CD8-positive, alpha-beta memory T cell (primary cell): Measurements from ENCODE around the gene RBM34. TPM values are rescaled to one million over a fixed set of nuclear protein-coding genes. Genes with fewer than 3 reads are reported as not detected.
"Not testable (repeated sequence)": the region's sequence is repeated elsewhere in the genome, so short reads cannot be mapped to it uniquely, and the experiment has no call there.

Experiments
- CTCF ChIA-PET: fragments of 350-600 bp; sonication (Branson Sonifier 250); formaldehyde crosslinking; loops from one replicate; lab custom pipeline; 2021; ENCODE audit warnings: antibody characterized with exemption; lab: Charles Lee
- POLR2A ChIA-PET: fragments of 350-600 bp; sonication (Branson Sonifier 250); formaldehyde crosslinking; loops from one replicate; lab custom pipeline; 2021; ENCODE audit warnings: antibody characterized with exemption; lab: Charles Lee
- DNase-seq, 5 donors: peaks; one replicate each; pipeline versions ENCODE4 v3.0.0 to v3.0.0-alpha.2; 2020 to 2022; ENCODE audit warnings: mixed read lengths in 1 of 5
- H3K27ac ChIP-seq: one replicate; pipeline ENCODE4 v1.7.0; 2013; ENCODE audit warnings: low read depth, mild to moderate bottlenecking, low read length, moderate library complexity
- H3K27me3 ChIP-seq: 2 replicates; pipeline ENCODE4 v1.7.0; 2013; ENCODE audit warnings: low read length, mild to moderate bottlenecking; ENCODE audit not compliant: insufficient read depth, poor library complexity, severe bottlenecking
- H3K36me3 ChIP-seq: 2 replicates; pipeline ENCODE4 v1.7.0; 2013; ENCODE audit warnings: mild to moderate bottlenecking, low read length, moderate library complexity; ENCODE audit not compliant: insufficient read depth
- H3K4me1 ChIP-seq: 2 replicates; pipeline ENCODE4 v1.7.0; 2013; ENCODE audit warnings: mild to moderate bottlenecking, low read length, moderate library complexity; ENCODE audit not compliant: insufficient read depth
- H3K4me3 ChIP-seq: 2 replicates; pipeline ENCODE4 v1.7.0; 2013; ENCODE audit warnings: mild to moderate bottlenecking, low read length
- H3K9me3 ChIP-seq: 2 replicates; pipeline ENCODE4 v1.7.0; 2013; ENCODE audit warnings: mild to moderate bottlenecking, low read length
- H3K27ac Mint-ChIP-seq, 8 donors: one replicate each; pipeline ENCODE4 v1.8.0; 2020 to 2021; ENCODE audit warnings: mixed read lengths in 8 of 8, mild to moderate bottlenecking in 6 of 8, inconsistent platforms in 3 of 8, moderate library complexity in 3 of 8
- H3K27me3 Mint-ChIP-seq, 2 donors: one replicate each; pipeline ENCODE4 v1.8.0; 2020 to 2021; ENCODE audit warnings: mixed read lengths in 2 of 2, mild to moderate bottlenecking in 1 of 2, moderate library complexity in 1 of 2
- H3K36me3 Mint-ChIP-seq, 3 donors: one replicate each; pipeline ENCODE4 v1.8.0; 2020 to 2021; ENCODE audit warnings: mixed read lengths in 3 of 3, inconsistent platforms in 1 of 3, mild to moderate bottlenecking in 1 of 3
- H3K4me1 Mint-ChIP-seq, 3 donors: one replicate each; pipeline ENCODE4 v1.8.0; 2020 to 2021; ENCODE audit warnings: mixed read lengths in 3 of 3, inconsistent platforms in 1 of 3, mild to moderate bottlenecking in 1 of 3
- H3K4me3 Mint-ChIP-seq, 7 donors: one replicate each; pipeline ENCODE4 v1.8.0; 2020 to 2021; ENCODE audit warnings: mixed read lengths in 7 of 7, mild to moderate bottlenecking in 6 of 7, moderate library complexity in 4 of 7, inconsistent platforms in 2 of 7
- H3K9me3 Mint-ChIP-seq, 5 donors: one replicate each; pipeline ENCODE4 v1.8.0; 2020 to 2022; ENCODE audit warnings: mixed read lengths in 5 of 5, mild to moderate bottlenecking in 3 of 5, moderate library complexity in 2 of 5, inconsistent platforms in 1 of 5
- polyA plus RNA-seq: library from polyadenylated mRNA; unstranded; fragments of 300-500 nt; fragmentation: Illumina TruSeq; gene quantifications from one replicate; pipeline ENCODE4 v1.2.3, GENCODE V29; 2021
- total RNA-seq, 2 experiments: library from RNA; stranded (reverse); gene quantifications; one replicate each; pipeline ENCODE4 v1.2.3, GENCODE V29; 2021

Gene RBM34
- total and polyA plus RNA-seq, 3 experiments from 2014 or later: 78.6 to 130 (median 121) TPM

DNA sequence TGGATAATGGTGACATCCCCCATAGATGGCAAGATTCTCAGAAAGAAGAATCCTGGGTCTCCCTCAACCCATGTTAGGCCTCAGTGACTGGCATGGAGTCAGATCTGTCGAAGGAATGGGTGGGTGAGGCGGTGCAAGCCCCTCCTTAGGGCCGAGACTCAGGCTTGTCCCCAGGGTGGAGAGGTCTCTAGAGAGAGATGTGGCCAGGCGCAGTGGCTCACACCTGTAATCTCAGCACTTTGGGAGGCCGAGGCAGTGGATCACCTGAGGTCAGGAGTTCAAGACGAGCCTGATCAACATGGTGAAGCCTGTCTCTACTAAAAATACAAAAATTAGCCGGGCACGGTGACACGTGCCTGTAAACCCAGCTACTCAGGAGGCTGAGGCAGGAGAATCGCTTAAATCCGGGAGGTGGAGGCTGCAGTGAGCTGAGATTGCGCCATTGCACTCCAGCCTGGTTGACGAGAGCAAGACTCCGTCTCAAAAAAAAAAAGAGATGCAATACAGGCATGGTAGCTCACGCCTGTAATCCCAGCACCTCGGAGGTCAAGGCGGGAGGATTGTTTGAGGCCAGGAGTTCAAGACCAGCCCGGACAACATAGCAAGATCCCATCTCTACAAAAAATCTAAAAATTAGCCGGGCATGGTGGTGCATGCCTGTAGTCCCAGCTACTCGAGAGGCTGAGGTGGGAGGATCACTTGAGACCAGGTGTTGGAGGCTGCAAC, 69.6 kb downstream of the RBM34 start:
- POLR2A ChIA-PET: not testable (repeated sequence)

DNA sequence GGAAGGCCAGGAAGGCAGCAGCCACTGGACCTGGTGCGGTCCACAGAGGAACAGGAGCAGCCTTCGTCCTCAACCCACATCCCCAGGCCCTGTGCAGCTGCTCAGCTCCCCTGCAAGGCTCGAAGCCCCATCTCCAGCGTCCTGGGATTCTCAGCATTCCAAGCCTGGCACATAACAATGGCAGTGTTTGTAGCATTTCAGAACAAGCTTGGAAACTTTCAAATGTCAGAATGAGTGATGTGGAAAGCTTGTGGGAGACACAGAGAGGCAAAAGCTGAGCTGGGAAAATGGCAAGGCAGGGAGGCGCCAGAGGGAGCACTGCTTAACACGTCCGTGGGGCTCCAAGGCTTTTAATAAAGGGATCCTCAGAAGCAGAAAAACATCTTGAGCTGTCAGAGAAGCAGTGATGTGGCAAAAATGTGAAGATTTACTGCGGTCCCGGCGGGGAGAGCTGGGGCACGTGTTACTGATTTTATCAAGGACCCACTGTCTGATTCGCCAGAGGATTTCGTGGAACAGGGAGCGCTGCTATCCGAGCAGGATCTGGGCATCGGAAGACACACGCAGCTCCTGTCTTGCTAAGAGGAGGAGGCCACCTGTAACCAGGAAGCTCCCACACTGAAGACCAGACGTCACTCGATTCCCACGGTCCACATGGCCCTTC, 70.5 kb downstream of the RBM34 start:
- Mint-ChIP-seq H3K27ac (no peak overlapping the region), H3K9me3 (no peaks in the 10 kb centered on the region), H3K27me3 (peaks cover 3 to 6% of the 10 kb centered on the region in 2 donors), H3K4me3 (no peak overlapping the region), H3K4me1 (peaks cover 5 to 10% (median 7%) of the 10 kb centered on the region in 3 donors), H3K36me3 (peaks cover 0 to 5% (median 0%) of the 10 kb centered on the region in 3 donors)
- ChIA-PET POLR2A (no interaction called here), CTCF (interaction anchor here (0.7 to 1.4 kb wide), 2 partner anchors 591 to 593 kb away, joined by 4 to 5 read pairs; no protein-coding TSS in a partner anchor)
- no peaks in the 10 kb centered on the region for H3K27me3 ChIP-seq
- no peak overlapping the region for H3K27ac ChIP-seq
- no peaks in the 10 kb centered on the region for H3K4me1 ChIP-seq
- no peaks in the 10 kb centered on the region for H3K9me3 ChIP-seq
- H3K4me3 ChIP-seq: no peak overlapping the region
- DNase-seq: no peak
- no peaks in the 10 kb centered on the region for H3K36me3 ChIP-seq

More for the DNA sequence above, 69.6 kb downstream of the RBM34 start:
- H3K36me3 Mint-ChIP-seq, H3K4me3 ChIP-seq, H3K27me3 Mint-ChIP-seq, DNase-seq, H3K4me1 ChIP-seq, H3K36me3 ChIP-seq, H3K9me3 Mint-ChIP-seq, H3K27me3 ChIP-seq, H3K9me3 ChIP-seq, H3K4me3 Mint-ChIP-seq, H3K27ac ChIP-seq: not testable (repeated sequence)
- peak overlapping the region in 1 of 8 donors; percentile 9 for H3K27ac Mint-ChIP-seq
- H3K4me1 Mint-ChIP-seq: peaks cover 5 to 10% (median 7%) of the 10 kb centered on the region in 3 donors
- CTCF ChIA-PET: interaction anchor here (1.3 to 6.6 kb wide), 3 partner anchors 13 to 592 kb away, joined by 4 to 44 read pairs (median 4); no protein-coding TSS in a partner anchor

GRCh38 chr1:235088907-235089306, 72.1 kb downstream of the RBM34 start:
- peaks cover 6 to 11% (median 7%) of the 10 kb centered on the region in 3 donors for H3K4me1 Mint-ChIP-seq
- Histone ChIP-seq H3K4me1 (peaks cover 2% of the 10 kb centered on the region), H3K4me3 (no peak overlapping the region), H3K27me3 (no peaks in the 10 kb centered on the region), H3K27ac (no peak overlapping the region), H3K36me3 (no peaks in the 10 kb centered on the region), H3K9me3 (no peaks in the 10 kb centered on the region)
- ChIA-PET CTCF (interaction anchor here (0.9 to 1.0 kb wide), 2 partner anchors 16 to 326 kb away, joined by 3 read pairs; no protein-coding TSS in a partner anchor), POLR2A (interaction anchor here (0.5 kb wide), 1 partner anchor 66 kb away, joined by 3 read pairs; no protein-coding TSS in a partner anchor)
- H3K27me3 Mint-ChIP-seq: peaks cover 3% of the 10 kb centered on the region in 2 donors
- no peaks in the 10 kb centered on the region for H3K9me3 Mint-ChIP-seq
- peaks cover 0 to 4% (median 0%) of the 10 kb centered on the region in 3 donors for H3K36me3 Mint-ChIP-seq
- no peak for DNase-seq
- H3K4me3 Mint-ChIP-seq: no peak overlapping the region
- peak overlapping the region in 1 of 8 donors; percentile 50 for H3K27ac Mint-ChIP-seq

DNA sequence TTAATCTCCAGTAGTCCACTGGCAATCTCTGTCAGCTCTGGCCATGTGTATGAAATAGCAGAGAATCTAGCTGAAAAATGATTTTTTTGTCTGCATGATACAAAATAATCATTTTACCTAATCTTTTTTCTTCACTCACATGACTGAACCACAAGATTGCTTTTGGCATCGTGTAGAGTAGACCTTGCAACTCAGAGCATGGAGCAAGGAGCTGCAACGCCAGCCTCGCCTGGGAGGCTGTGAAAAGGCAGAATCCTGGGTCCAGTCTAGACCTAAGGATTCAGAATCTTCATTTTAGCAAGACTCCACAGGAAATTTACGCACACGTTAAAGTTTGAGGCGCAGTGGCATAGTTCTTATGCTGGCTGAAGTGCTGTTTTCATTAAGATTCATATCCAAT, 72.6 kb downstream of the RBM34 start:
- POLR2A ChIA-PET: interaction anchor here (0.5 kb wide), 1 partner anchor 67 kb away, joined by 3 read pairs; no protein-coding TSS in a partner anchor
- DNase-seq: no peak
- H3K4me3 ChIP-seq: no peak overlapping the region
- CTCF ChIA-PET: interaction anchor here (0.9 to 1.2 kb wide), 3 partner anchors 16 to 593 kb away, joined by 3 read pairs; no protein-coding TSS in a partner anchor
- H3K9me3 ChIP-seq: no peaks in the 10 kb centered on the region
- no peaks in the 10 kb centered on the region for H3K36me3 ChIP-seq
- no peak overlapping the region for H3K27ac ChIP-seq
- H3K27me3 ChIP-seq: no peaks in the 10 kb centered on the region
- Mint-ChIP-seq H3K27me3 (peaks cover 0 to 3% of the 10 kb centered on the region in 2 donors), H3K4me1 (peaks cover 7 to 12% (median 7%) of the 10 kb centered on the region in 3 donors), H3K4me3 (no peak overlapping the region), H3K27ac (peak overlapping the region in 1 of 8 donors; percentile 33), H3K9me3 (no peaks in the 10 kb centered on the region), H3K36me3 (no peaks in the 10 kb centered on the region)
- peaks cover 7% of the 10 kb centered on the region for H3K4me1 ChIP-seq

DNA sequence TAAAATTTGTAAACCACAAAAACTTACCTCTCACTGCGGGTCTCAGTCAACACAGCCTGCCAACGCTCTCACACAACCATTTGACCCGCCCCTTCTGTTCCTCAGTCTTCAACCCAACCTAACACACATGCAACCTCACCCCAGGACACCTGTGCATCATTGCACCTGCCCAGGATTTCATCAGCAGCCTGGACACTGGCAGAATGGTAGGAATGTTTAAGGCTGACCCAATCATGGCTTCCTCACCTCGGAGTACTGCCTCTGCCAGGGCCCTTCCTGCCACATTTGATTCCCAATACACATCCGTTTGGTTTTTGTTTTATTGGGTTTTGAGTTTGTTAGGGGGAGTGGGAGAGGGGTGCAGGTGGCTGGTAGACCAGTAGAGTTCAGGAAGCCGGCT, 73.1 kb downstream of the RBM34 start:
- Mint-ChIP-seq H3K4me1 (peaks cover 12 to 17% (median 12%) of the 10 kb centered on the region in 3 donors), H3K27me3 (peaks cover 0 to 3% of the 10 kb centered on the region in 2 donors), H3K36me3 (no peaks in the 10 kb centered on the region), H3K27ac (no peak overlapping the region), H3K9me3 (no peaks in the 10 kb centered on the region), H3K4me3 (no peak overlapping the region)
- CTCF ChIA-PET: interaction anchor here (1.2 kb wide), 1 partner anchor 592 kb away, joined by 3 read pairs; no protein-coding TSS in a partner anchor
- no peaks in the 10 kb centered on the region for H3K9me3 ChIP-seq
- H3K4me3 ChIP-seq: no peak overlapping the region
- DNase-seq: no peak
- H3K36me3 ChIP-seq: no peaks in the 10 kb centered on the region
- no peak overlapping the region for H3K27ac ChIP-seq
- POLR2A ChIA-PET: no interaction called here
- H3K4me1 ChIP-seq: peaks cover 11% of the 10 kb centered on the region
- no peaks in the 10 kb centered on the region for H3K27me3 ChIP-seq

DNA sequence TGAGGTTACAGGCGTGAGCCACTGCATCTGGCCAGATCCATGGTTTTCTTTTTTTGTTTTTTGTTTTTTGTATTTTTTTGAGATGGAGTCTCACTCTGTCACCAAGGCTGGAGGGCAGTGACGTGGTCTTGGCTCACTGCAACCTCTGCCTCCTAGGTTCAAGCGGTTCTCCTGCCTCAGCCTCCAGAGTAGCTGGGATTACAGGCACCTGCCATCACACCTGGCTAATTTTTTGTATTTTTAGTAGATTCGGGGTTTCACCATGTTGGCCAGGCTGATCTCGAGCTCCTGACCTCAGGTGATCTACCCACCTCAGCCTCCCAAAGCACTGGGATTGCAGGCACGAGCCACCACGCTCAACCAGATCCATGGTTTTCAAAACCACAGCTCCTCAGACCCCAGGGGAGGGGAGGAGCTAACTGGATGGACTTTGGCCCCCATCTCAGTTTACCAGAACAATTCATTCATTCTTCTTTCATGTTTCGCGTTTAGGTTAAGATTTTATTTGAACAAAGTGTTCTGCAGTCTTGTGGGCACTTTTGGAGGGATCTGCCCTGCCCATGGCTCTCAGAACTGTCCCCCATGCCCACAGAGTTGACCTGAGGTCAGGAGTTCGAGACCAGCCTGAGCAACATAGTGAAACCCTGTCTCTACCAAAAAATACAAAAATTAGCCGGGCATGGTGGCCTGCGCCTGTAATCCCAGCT, 75.5 kb downstream of the RBM34 start:
- H3K4me3 Mint-ChIP-seq, H3K36me3 Mint-ChIP-seq, H3K36me3 ChIP-seq, H3K4me3 ChIP-seq, POLR2A ChIA-PET, H3K27me3 ChIP-seq, H3K27me3 Mint-ChIP-seq, H3K9me3 Mint-ChIP-seq, H3K27ac Mint-ChIP-seq, DNase-seq, H3K27ac ChIP-seq, H3K9me3 ChIP-seq: not testable (repeated sequence)
- H3K4me1 ChIP-seq: peaks cover 11% of the 10 kb centered on the region
- peaks cover 12 to 17% (median 12%) of the 10 kb centered on the region in 3 donors for H3K4me1 Mint-ChIP-seq
- CTCF ChIA-PET: interaction anchor here (4.2 kb wide), 1 partner anchor 488 kb away, joined by 72 read pairs; no protein-coding TSS in a partner anchor
